ENCODE data around the gene EGFLAM. TPM values are rescaled to one million over a fixed set of nuclear protein-coding genes. Genes with fewer than 3 reads are reported as not detected.
A peak's percentile ranks its signal among the peaks of the same experiment; 100 is the strongest.

The EGFLAM gene
- total and polyA plus RNA-seq, 2 experiments from 2014 or later: 0.24 to 1.9 TPM

DNA sequence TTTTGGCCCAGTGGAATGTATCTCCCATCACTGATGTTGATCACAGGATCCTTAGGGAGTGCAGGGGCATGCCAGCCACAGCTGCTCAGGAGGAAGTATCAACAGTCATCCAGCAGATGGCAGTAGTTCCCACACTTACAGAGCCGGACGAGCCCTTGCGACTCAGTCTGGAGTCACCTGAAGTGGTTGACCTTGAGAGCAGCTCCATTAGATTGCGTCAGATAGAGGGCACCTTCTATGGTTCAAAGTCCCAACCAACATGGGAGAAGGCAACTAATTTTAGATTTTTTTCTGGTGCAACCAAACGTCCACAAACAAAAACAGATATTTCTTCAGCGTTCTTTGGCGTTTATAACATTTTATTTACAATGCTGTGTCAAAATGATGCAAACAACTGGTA, 124.5 kb downstream of the EGFLAM start (continued):
- TF ChIP-seq EZH2 (IDR thresholded peaks at IDR 0.05; ENCODE audit: low read depth, unreplicated experiment) (no peak), CREB1 (CRISPR knock-in tag; IDR thresholded peaks at IDR 0.05; ENCODE audit: low read depth) (no peak), EZH2phosphoT487 (IDR thresholded peaks at IDR 0.05; ENCODE audit: unreplicated experiment) (no peak), ZNF331 (CRISPR knock-in tag; IDR thresholded peaks at IDR 0.05; ENCODE audit: low read depth) (no peak), JUNB (IDR thresholded peaks at IDR 0.05; ENCODE audit: unreplicated experiment) (no peak)
- TF ChIP-seq, protein P1, sequence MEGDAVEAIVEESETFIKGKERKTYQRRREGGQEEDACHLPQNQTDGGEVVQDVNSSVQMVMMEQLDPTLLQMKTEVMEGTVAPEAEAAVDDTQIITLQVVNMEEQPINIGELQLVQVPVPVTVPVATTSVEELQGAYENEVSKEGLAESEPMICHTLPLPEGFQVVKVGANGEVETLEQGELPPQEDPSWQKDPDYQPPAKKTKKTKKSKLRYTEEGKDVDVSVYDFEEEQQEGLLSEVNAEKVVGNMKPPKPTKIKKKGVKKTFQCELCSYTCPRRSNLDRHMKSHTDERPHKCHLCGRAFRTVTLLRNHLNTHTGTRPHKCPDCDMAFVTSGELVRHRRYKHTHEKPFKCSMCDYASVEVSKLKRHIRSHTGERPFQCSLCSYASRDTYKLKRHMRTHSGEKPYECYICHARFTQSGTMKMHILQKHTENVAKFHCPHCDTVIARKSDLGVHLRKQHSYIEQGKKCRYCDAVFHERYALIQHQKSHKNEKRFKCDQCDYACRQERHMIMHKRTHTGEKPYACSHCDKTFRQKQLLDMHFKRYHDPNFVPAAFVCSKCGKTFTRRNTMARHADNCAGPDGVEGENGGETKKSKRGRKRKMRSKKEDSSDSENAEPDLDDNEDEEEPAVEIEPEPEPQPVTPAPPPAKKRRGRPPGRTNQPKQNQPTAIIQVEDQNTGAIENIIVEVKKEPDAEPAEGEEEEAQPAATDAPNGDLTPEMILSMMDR (conservative IDR thresholded peaks at IDR 0.05; ENCODE audit: low read depth in 2 of 2): peak; percentile 81 to 93
- TF ChIP-seq, protein P2, sequence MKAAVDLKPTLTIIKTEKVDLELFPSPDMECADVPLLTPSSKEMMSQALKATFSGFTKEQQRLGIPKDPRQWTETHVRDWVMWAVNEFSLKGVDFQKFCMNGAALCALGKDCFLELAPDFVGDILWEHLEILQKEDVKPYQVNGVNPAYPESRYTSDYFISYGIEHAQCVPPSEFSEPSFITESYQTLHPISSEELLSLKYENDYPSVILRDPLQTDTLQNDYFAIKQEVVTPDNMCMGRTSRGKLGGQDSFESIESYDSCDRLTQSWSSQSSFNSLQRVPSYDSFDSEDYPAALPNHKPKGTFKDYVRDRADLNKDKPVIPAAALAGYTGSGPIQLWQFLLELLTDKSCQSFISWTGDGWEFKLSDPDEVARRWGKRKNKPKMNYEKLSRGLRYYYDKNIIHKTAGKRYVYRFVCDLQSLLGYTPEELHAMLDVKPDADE (IDR thresholded peaks at IDR 0.05): no peak

DNA sequence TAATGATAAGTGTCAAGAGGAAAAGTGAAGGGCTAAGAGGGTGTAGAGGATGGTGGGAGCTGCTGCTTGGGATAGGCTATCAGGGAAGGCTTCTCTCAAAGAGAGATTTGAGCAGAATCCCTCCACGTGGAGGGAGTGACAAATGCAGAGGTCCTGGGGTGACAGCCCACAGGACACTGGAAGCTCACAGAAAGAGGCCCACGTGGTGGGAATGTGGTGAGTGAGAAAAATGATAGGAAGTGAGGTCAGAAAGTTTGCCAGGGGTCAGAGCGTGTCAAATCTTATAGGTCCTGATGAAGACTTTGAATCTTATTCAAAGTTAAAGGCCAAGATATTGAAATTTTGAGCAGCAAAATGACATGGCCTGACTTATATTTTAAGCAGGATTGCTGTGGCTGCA, 125.3 kb downstream of the EGFLAM start:
- H2AFZ ChIP-seq: 0 out of 2 replicates have a peak overlapping the region, but pooled peaks have one; percentile 14
- Mint-ChIP-seq H3K36me3 (ENCODE audit: low read depth) (no peaks in the 10 kb centered on the region), H3K4me3 (no peak overlapping the region), H3K27me3 (ENCODE audit: insufficient read depth, low read depth, poor library complexity) (peaks cover 2% of the 10 kb centered on the region), H3K9me3 (no peaks in the 10 kb centered on the region; the same call in 1 of the 3 replicates), H3K27ac (peak overlapping the region; percentile 18; the same call in 1 of the 2 replicates), H3K4me1 (peaks cover 38% of the 10 kb centered on the region)
- H4K20me1 ChIP-seq (replicated peaks; ENCODE audit: insufficient read depth): no peaks in the 10 kb centered on the region
- no peaks in the 10 kb centered on the region; the same call in 1 of the 2 replicates for H3K36me3 ChIP-seq (ENCODE audit: insufficient read depth)
- ATAC-seq: no peak
- no peak overlapping the region for H3K4me3 ChIP-seq
- no peak for DNase-seq (ENCODE audit: low spot score)
- 0 out of 2 replicates have a peak, but pooled peaks cover 5% of the 10 kb centered on the region for H3K9me2 ChIP-seq (ENCODE audit: insufficient read depth)
- H3K79me2 ChIP-seq (replicated peaks; ENCODE audit: insufficient read depth): no peaks in the 10 kb centered on the region
- H3K4me1 ChIP-seq (ENCODE audit: insufficient read depth): peaks cover 22% of the 10 kb centered on the region
- H3K27ac ChIP-seq (ENCODE audit: low read depth): no peak overlapping the region
- H3K4me2 ChIP-seq: no peak overlapping the region
- no peaks in the 10 kb centered on the region for H3K27me3 ChIP-seq (ENCODE audit: insufficient read depth)
- H3F3A ChIP-seq (replicated peaks; ENCODE audit: low read depth): no peaks in the 10 kb centered on the region
- TF ChIP-seq EZH2phosphoT487 (IDR thresholded peaks at IDR 0.05; ENCODE audit: unreplicated experiment) (no peak), ZNF331 (CRISPR knock-in tag; IDR thresholded peaks at IDR 0.05; ENCODE audit: low read depth) (no peak), JUNB (IDR thresholded peaks at IDR 0.05; ENCODE audit: unreplicated experiment) (no peak)
- TF ChIP-seq, protein P2 (IDR thresholded peaks at IDR 0.05): no peak
- TF ChIP-seq, protein P3, sequence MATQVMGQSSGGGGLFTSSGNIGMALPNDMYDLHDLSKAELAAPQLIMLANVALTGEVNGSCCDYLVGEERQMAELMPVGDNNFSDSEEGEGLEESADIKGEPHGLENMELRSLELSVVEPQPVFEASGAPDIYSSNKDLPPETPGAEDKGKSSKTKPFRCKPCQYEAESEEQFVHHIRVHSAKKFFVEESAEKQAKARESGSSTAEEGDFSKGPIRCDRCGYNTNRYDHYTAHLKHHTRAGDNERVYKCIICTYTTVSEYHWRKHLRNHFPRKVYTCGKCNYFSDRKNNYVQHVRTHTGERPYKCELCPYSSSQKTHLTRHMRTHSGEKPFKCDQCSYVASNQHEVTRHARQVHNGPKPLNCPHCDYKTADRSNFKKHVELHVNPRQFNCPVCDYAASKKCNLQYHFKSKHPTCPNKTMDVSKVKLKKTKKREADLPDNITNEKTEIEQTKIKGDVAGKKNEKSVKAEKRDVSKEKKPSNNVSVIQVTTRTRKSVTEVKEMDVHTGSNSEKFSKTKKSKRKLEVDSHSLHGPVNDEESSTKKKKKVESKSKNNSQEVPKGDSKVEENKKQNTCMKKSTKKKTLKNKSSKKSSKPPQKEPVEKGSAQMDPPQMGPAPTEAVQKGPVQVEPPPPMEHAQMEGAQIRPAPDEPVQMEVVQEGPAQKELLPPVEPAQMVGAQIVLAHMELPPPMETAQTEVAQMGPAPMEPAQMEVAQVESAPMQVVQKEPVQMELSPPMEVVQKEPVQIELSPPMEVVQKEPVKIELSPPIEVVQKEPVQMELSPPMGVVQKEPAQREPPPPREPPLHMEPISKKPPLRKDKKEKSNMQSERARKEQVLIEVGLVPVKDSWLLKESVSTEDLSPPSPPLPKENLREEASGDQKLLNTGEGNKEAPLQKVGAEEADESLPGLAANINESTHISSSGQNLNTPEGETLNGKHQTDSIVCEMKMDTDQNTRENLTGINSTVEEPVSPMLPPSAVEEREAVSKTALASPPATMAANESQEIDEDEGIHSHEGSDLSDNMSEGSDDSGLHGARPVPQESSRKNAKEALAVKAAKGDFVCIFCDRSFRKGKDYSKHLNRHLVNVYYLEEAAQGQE (IDR thresholded peaks at IDR 0.05; ENCODE audit: unreplicated experiment): no peak

Data from GM23338 (cell line).